Ishikawa (cell line): ENCODE data around the gene PATJ.

Source experiments
- CEBPB ChIP-seq: IDR thresholded peaks from 2 replicates; pipeline ENCODE4 v1.6.1; 2012
- CREB1 ChIP-seq: IDR thresholded peaks from 2 replicates; pipeline ENCODE4 v1.6.1; 2012; ENCODE audit warnings: low read depth
- EGR1 ChIP-seq: IDR thresholded peaks from 2 replicates; pipeline ENCODE4 v1.6.1; 2012
- EP300 ChIP-seq: IDR thresholded peaks from 2 replicates; pipeline ENCODE4 v1.6.1; 2012; ENCODE audit warnings: borderline replicate concordance
- FOXM1 ChIP-seq: IDR thresholded peaks from 2 replicates; pipeline ENCODE4 v1.6.1; 2012; ENCODE audit warnings: low read depth, borderline replicate concordance
- NFIC ChIP-seq: IDR thresholded peaks from 2 replicates; pipeline ENCODE4 v1.6.1; 2012
- RAD21 ChIP-seq: IDR thresholded peaks from 2 replicates; pipeline ENCODE4 v1.6.1; 2012; ENCODE audit warnings: low read depth
- TAF1 ChIP-seq: IDR thresholded peaks from 2 replicates; pipeline ENCODE4 v1.6.1; 2012; ENCODE audit warnings: low read depth, mild to moderate bottlenecking
- TCF12 ChIP-seq: IDR thresholded peaks from 2 replicates; pipeline ENCODE4 v1.6.1; 2012; ENCODE audit warnings: low read depth
- TEAD4 ChIP-seq: IDR thresholded peaks from 2 replicates; pipeline ENCODE4 v1.6.1; 2012
- YY1 ChIP-seq: IDR thresholded peaks from 2 replicates; pipeline ENCODE4 v1.6.1; 2012; ENCODE audit warnings: low read depth
- ZBTB7A ChIP-seq: IDR thresholded peaks from 2 replicates; pipeline ENCODE4 v1.6.1; 2012; ENCODE audit warnings: low read depth
- TF ChIP-seq, protein P1 (sequence below): IDR thresholded peaks from 2 replicates; pipeline ENCODE4 v1.6.1; 2012; ENCODE audit warnings: low read depth, mild to moderate bottlenecking
- TF ChIP-seq, protein P2 (sequence below): IDR thresholded peaks from 2 replicates; pipeline ENCODE4 v1.6.1; 2012
- TF ChIP-seq, protein P3 (sequence below): IDR thresholded peaks from 2 replicates; pipeline ENCODE4 v1.6.1; 2012

PATJ gene

DNA sequence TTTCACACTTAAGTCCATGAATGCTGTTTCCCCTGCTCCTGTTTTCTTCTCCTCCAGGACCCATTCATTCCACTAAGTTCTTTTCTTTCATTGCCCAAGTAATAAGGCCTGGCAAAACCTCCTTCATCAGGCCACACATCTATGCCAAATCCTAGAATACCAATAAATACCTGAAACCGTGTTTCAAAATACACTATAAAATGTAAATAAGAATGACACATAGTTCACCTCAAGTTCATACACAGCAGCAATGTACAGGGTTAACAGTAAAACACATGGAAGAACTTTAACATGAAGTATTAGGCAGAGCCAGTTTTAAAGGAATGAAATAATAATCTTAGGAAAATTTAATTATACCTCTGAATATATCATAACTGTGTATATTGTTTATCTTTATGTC lies 365.6 kb downstream of the PATJ start:
- TF ChIP-seq RAD21 (no peak), CEBPB (no peak), ZBTB7A (no peak), EGR1 (no peak), TAF1 (no peak), TCF12 (no peak), FOXM1 (no peak), TEAD4 (no peak), EP300 (no peak), CREB1 (no peak), YY1 (no peak), NFIC (no peak)
- TF ChIP-seq, protein P1, sequence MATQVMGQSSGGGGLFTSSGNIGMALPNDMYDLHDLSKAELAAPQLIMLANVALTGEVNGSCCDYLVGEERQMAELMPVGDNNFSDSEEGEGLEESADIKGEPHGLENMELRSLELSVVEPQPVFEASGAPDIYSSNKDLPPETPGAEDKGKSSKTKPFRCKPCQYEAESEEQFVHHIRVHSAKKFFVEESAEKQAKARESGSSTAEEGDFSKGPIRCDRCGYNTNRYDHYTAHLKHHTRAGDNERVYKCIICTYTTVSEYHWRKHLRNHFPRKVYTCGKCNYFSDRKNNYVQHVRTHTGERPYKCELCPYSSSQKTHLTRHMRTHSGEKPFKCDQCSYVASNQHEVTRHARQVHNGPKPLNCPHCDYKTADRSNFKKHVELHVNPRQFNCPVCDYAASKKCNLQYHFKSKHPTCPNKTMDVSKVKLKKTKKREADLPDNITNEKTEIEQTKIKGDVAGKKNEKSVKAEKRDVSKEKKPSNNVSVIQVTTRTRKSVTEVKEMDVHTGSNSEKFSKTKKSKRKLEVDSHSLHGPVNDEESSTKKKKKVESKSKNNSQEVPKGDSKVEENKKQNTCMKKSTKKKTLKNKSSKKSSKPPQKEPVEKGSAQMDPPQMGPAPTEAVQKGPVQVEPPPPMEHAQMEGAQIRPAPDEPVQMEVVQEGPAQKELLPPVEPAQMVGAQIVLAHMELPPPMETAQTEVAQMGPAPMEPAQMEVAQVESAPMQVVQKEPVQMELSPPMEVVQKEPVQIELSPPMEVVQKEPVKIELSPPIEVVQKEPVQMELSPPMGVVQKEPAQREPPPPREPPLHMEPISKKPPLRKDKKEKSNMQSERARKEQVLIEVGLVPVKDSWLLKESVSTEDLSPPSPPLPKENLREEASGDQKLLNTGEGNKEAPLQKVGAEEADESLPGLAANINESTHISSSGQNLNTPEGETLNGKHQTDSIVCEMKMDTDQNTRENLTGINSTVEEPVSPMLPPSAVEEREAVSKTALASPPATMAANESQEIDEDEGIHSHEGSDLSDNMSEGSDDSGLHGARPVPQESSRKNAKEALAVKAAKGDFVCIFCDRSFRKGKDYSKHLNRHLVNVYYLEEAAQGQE: no peak
- TF ChIP-seq, protein P2, sequence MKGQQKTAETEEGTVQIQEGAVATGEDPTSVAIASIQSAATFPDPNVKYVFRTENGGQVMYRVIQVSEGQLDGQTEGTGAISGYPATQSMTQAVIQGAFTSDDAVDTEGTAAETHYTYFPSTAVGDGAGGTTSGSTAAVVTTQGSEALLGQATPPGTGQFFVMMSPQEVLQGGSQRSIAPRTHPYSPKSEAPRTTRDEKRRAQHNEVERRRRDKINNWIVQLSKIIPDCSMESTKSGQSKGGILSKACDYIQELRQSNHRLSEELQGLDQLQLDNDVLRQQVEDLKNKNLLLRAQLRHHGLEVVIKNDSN: no peak
- TF ChIP-seq, protein P3, sequence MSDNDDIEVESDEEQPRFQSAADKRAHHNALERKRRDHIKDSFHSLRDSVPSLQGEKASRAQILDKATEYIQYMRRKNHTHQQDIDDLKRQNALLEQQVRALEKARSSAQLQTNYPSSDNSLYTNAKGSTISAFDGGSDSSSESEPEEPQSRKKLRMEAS: no peak

DNA sequence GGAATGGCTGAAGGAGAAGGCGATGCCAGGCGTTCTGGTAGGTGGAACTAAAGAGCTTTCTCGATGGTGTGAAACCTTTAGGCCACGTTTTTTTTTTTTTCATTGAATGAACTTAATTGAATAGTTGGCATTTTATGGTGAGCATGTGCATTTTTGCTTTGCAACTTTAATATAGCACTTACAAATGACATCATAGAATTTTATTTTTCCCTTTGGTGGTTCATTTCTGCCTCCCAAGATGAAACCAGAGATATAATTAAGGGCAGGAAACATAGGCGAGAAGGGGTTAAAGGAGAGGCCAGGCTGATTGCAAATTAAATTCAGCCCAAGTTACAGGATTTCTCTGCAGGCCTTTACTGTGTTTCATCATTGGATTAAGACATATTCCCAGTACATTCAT lies 366.8 kb downstream of the PATJ start:
- TF ChIP-seq EP300: no peak
- TF ChIP-seq, protein P2: no peak
- TF ChIP-seq YY1: no peak
- TF ChIP-seq TAF1: no peak
- TF ChIP-seq, protein P3: no peak
- no peak for TF ChIP-seq TCF12
- TF ChIP-seq ZBTB7A: no peak
- no peak for TF ChIP-seq EGR1
- TF ChIP-seq NFIC: no peak
- TF ChIP-seq, protein P1: no peak
- TF ChIP-seq CREB1: no peak
- TF ChIP-seq CEBPB: no peak
- TF ChIP-seq RAD21: no peak
- no peak for TF ChIP-seq FOXM1

DNA sequence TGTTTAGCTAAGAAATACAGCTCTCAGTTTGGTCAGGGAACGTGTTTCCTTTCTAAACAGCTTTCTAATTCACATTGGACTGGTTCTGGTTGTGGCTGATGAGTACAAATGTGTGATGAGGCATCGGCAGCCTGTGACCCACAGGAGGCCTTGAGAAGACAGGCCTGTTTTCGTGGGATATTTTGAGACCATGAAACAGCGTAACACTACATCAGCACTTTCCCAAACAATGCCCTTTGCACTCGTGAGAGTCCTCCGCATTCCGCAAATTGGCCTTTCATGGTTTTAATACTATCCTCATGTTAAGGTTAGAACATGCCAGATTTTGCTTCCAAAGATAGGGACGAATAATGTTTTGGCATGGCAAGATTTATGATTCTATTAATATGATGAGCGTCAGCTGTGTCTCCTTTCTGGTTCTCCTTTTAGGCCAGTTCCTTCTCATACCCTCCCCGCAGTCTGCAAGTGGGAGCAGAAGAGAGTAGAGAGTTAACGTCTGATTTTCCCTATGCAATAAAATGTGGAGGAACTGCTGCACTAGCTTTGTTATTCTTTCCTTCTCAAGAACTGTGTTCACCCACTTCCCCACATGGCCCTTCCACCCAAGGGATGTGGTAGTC lies 368.0 kb downstream of the PATJ start:
- TF ChIP-seq RAD21 (no peak), TEAD4 (no peak), TCF12 (no peak), EP300 (no peak), CEBPB (no peak), FOXM1 (no peak), TAF1 (no peak), CREB1 (no peak), ZBTB7A (no peak), EGR1 (no peak), YY1 (no peak), NFIC (no peak)
- TF ChIP-seq, protein P2: no peak
- TF ChIP-seq, protein P3: no peak
- TF ChIP-seq, protein P1: no peak

DNA sequence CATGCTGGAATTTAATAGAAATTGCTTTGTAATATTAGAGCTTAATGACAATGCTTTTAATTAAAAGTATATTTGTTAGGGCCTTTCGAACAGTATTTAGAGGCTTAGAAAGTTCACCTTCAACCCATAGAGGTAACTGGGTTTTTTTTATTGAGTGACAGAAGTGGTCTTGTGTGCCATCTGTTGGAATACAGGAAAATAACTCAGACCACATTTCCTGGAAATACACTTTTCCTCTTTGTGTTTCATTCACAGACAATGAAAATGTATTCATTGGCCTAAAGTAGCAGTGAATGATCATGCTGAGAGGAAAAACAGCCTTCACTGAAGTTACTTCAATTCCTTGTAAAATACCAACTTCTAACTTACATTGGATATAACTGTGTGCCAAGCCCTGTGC lies 368.8 kb downstream of the PATJ start:
- TF ChIP-seq CEBPB: no peak
- no peak for TF ChIP-seq FOXM1
- TF ChIP-seq, protein P3: no peak
- TF ChIP-seq TAF1: no peak
- TF ChIP-seq NFIC: no peak
- TF ChIP-seq ZBTB7A: no peak
- TF ChIP-seq, protein P2: no peak
- TF ChIP-seq EP300: no peak
- no peak for TF ChIP-seq TCF12
- TF ChIP-seq EGR1: no peak
- TF ChIP-seq YY1: no peak
- no peak for TF ChIP-seq CREB1
- no peak for TF ChIP-seq TEAD4
- TF ChIP-seq RAD21: no peak
- TF ChIP-seq, protein P1: no peak
